Neutrophil (primary cell): ENCODE data around the gene POMGNT1.

ENCODE experiments used
- H3K27ac ChIP-seq: fragments of 200-600 bp; sonication (generic); 2 replicates; pipeline ENCODE4 v1.5.1; 2016; ENCODE audit warnings: mild to moderate bottlenecking, moderate library complexity
- H3K27me3 ChIP-seq: fragments of 200-600 bp; sonication (generic); 2 replicates; pipeline ENCODE4 v1.6.0; 2016; ENCODE audit warnings: mild to moderate bottlenecking
- H3K36me3 ChIP-seq: fragments of 200-600 bp; sonication (generic); 2 replicates; pipeline ENCODE4 v1.5.1; 2017
- H3K4me1 ChIP-seq, 2 experiments: fragments of 200-600 bp in 1 of 2; sonication (generic) in 1 of 2; 1 replicate in 1 of 2; 2 replicates in 1 of 2; pipeline versions ENCODE4 v1.5.1 to v1.6.1; 2013 to 2016; ENCODE audit warnings: low read depth in 1 of 2, low read length in 1 of 2, mild to moderate bottlenecking in 1 of 2, moderate library complexity in 1 of 2; ENCODE audit not compliant: control insufficient read depth in 1 of 2, insufficient read depth in 1 of 2
- H3K4me3 ChIP-seq, 2 experiments: fragments of 200-600 bp in 1 of 2; sonication (generic) in 1 of 2; 1 replicate in 1 of 2; 2 replicates in 1 of 2; pipeline ENCODE4 v1.5.1; 2013 to 2016; ENCODE audit warnings: low read depth in 1 of 2, low read length in 1 of 2, mild to moderate bottlenecking in 1 of 2, moderate library complexity in 1 of 2
- H3K9me3 ChIP-seq: fragments of 200-600 bp; sonication (generic); 2 replicates; pipeline ENCODE4 v1.5.1; 2016
- TF ChIP-seq, protein P1 (sequence below): fragments of 200-600 bp; sonication (generic); IDR thresholded peaks from 2 replicates; pipeline ENCODE4 v1.5.1; 2016; ENCODE audit warnings: antibody characterized with exemption

POMGNT1 gene

DNA sequence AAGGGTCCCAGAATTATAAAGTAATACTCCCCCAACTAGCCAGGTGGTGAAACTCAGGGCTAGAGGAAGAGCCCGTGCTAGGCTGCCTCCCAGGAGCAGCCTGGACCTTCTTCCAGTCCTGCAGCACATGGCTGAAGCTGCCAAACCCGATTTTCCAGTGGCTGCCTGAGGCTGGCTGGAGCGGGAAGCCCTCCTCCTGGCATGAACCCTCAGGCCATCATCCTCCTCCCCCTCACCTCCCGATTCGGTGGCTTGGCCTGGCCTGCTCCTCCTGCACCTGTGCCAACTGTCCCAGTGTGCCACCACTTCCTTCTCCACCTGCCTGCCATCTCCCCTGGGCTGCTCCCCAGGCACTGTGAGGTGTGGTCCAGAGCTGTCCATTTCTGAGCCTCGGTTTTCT lies 26.4 kb downstream of the POMGNT1 start:
- Histone ChIP-seq H3K9me3 (no peaks in the 10 kb centered on the region), H3K4me1 (peaks cover under 1 to 4% of the 10 kb centered on the region in 2 experiments), H3K27ac (no peak overlapping the region), H3K27me3 (peaks cover 37% of the 10 kb centered on the region), H3K36me3 (no peaks in the 10 kb centered on the region), H3K4me3 (no peak overlapping the region)
- TF ChIP-seq, protein P1, sequence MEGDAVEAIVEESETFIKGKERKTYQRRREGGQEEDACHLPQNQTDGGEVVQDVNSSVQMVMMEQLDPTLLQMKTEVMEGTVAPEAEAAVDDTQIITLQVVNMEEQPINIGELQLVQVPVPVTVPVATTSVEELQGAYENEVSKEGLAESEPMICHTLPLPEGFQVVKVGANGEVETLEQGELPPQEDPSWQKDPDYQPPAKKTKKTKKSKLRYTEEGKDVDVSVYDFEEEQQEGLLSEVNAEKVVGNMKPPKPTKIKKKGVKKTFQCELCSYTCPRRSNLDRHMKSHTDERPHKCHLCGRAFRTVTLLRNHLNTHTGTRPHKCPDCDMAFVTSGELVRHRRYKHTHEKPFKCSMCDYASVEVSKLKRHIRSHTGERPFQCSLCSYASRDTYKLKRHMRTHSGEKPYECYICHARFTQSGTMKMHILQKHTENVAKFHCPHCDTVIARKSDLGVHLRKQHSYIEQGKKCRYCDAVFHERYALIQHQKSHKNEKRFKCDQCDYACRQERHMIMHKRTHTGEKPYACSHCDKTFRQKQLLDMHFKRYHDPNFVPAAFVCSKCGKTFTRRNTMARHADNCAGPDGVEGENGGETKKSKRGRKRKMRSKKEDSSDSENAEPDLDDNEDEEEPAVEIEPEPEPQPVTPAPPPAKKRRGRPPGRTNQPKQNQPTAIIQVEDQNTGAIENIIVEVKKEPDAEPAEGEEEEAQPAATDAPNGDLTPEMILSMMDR: no peak

DNA sequence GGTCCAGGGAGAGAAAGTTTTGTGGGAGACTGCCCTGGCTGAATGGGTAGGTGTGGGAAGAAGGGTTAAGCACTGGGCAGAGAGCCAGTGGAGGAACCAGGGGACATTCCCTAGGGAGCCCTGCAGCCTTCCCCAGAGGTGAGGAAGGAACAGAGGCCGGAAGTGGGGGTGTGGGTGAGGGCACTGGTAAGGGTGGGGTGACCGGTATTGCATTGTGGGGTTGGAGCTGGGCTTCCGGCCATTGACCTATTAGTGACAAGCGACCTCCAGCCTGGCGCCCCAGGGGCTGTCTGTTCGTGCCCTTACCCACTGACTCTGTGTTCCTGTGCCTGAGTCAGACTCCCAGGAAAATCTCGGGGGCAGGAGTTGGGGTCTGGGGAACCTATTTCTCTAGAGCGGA lies 26.9 kb downstream of the POMGNT1 start:
- Histone ChIP-seq H3K4me1 (peaks cover 6 to 10% of the 10 kb centered on the region in 2 experiments), H3K36me3 (no peaks in the 10 kb centered on the region), H3K9me3 (no peaks in the 10 kb centered on the region), H3K4me3 (no peak overlapping the region), H3K27ac (no peak overlapping the region), H3K27me3 (peaks cover 42% of the 10 kb centered on the region)
- TF ChIP-seq, protein P1: no peak

DNA sequence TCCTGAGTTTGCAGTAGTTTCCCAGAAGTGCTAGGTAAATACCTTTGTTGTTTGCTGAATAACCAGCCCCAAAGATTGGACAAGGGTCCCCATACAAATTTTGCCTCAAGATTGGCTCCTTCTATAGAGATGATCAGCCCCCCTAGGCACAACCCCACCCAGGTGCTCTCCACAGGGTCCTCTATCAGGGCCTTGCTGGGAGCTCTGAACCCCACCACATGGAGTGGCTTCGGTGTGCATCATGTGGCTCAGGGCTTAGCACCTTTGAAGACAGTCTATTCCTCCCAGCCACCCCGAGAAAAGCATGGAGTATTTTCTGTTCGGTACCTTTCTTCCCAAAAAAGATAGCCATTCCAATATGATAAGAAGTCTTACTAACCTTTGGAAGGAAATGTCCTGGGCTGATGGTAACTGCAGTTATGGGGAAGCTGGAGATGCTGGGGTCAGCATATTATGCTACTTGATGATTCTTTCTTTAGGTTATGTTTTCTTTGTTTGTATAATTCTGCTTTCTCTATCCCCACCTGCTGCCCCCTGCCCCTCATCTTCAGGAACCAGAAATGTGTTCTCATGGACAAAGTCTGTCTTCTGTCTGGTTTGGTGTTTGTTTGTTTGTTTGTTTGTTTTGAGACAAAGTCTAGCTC lies 28.3 kb downstream of the POMGNT1 start:
- TF ChIP-seq, protein P1: no peak
- Histone ChIP-seq H3K4me1 (peaks cover 8 to 13% of the 10 kb centered on the region in 2 experiments), H3K27me3 (peaks cover 55% of the 10 kb centered on the region), H3K27ac (no peak overlapping the region), H3K9me3 (no peaks in the 10 kb centered on the region), H3K4me3 (no peak overlapping the region), H3K36me3 (no peaks in the 10 kb centered on the region)

DNA sequence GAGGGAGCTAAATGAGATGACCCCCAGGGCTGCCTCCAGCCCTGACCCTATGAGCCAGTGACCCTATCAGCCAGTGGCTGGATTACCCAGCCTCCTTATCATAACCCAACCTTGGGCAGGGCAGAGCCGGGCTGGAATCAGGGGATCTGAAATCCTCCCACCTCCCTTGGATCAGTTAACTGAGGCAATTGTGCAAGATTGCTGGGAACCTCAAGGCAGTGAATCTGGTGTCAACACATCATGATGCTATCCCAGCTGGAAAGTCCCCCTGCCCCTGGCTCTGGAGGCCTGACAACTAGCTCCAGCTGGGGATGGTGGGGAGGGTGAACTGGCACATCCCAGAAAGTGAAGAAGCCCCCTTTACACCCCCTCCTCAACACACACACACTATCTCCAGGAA lies 29.8 kb downstream of the POMGNT1 start:
- peaks cover 8 to 13% of the 10 kb centered on the region in 2 experiments for H3K4me1 ChIP-seq
- no peak overlapping the region for H3K4me3 ChIP-seq
- no peak overlapping the region for H3K27ac ChIP-seq
- H3K27me3 ChIP-seq: peaks cover 65% of the 10 kb centered on the region
- H3K36me3 ChIP-seq: no peaks in the 10 kb centered on the region
- TF ChIP-seq, protein P1: no peak
- H3K9me3 ChIP-seq: no peaks in the 10 kb centered on the region

DNA sequence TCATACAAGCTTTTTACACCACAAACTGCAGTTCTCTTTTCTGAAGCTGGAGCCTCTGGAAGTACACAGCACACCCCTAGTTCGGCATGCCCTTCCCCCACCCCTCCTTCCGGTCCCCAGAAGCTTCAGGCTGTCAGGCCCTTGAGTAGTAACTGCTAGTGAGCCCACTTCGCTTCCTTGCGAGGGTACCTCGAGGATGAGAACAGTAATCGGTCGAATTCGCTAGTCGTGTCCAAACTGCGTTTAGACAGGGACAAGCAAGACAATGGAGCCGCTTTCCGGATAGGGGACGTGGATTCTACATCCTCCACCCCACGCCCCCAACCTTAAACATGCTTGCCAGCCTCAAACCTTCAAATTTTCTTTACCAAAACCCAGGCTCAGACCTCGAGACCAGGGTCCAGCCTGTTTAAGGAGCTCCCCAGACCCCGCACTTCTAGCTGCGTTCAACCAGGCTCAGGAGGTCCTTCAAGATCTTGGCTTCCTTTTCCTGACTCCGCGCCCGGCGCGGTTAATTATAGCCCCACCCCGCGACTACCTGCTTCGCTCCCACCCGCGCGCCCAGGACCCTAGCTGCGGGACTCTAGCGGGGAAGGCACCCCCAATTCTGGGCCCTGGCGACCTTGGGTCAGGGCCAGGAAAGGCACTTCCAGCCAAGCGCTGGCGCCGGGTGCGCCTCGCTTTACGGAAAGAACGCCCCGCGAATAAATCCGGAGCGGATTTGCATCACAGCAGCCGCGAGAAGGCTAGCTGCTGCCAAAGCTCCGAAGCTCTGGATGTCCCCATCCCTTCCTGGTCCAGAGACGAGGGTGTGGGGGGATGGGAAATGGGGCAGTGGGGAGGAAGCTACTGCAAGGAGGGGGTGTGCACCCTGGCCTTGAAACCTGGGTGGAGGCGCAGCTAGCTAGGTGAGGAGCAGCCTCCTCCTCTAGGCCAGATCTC lies 31.4 kb downstream of the POMGNT1 start:
- Histone ChIP-seq H3K27ac (no peak overlapping the region), H3K27me3 (peaks cover 66% of the 10 kb centered on the region), H3K36me3 (no peaks in the 10 kb centered on the region), H3K4me3 (peak overlapping the region; percentile 42 to 49), H3K9me3 (no peaks in the 10 kb centered on the region), H3K4me1 (peaks cover 8 to 13% of the 10 kb centered on the region in 2 experiments)
- TF ChIP-seq, protein P1: no peak
